Natural killer cell (primary cell): Measurements from ENCODE around the gene NHEJ1. TPM values are rescaled to one million over a fixed set of nuclear protein-coding genes. Genes with fewer than 3 reads are reported as not detected.

Experiments used
- ATAC-seq, 3 donors: fragments of 150-1000 bp in 2 of 3; fragments of 200-7000 bp in 1 of 3; cut with Tn5 transposase; 1 replicate in 1 of 3; 2 replicates in 2 of 3; pipeline ENCODE4 v1.10.0; 2021; ENCODE audit warnings: mild to moderate bottlenecking in 2 of 3, moderate library complexity in 2 of 3
- DNase-seq, 2 donors: peaks; one replicate each; pipeline versions ENCODE4 v3.0.0 to v3.0.0-alpha.2; 2013 to 2021; ENCODE audit warnings: mixed read lengths in 1 of 2
- H3K27ac ChIP-seq: one replicate; pipeline ENCODE4 v1.5.1; 2013; ENCODE audit warnings: mild to moderate bottlenecking, low read length
- H3K27me3 ChIP-seq: one replicate; pipeline ENCODE4 v1.6.1; 2013; ENCODE audit warnings: low read length; ENCODE audit not compliant: control insufficient read depth, insufficient read depth
- H3K36me3 ChIP-seq: one replicate; pipeline ENCODE4 v1.6.1; 2013; ENCODE audit warnings: low read length; ENCODE audit not compliant: control insufficient read depth, insufficient read depth
- H3K4me1 ChIP-seq: one replicate; pipeline ENCODE4 v1.6.1; 2013; ENCODE audit warnings: low read length; ENCODE audit not compliant: control insufficient read depth, insufficient read depth
- H3K4me3 ChIP-seq: one replicate; pipeline ENCODE4 v1.5.1; 2013; ENCODE audit warnings: low read length
- H3K9me3 ChIP-seq: one replicate; pipeline ENCODE4 v1.6.1; 2013; ENCODE audit warnings: low read length; ENCODE audit not compliant: control insufficient read depth, insufficient read depth
- H3K27ac Mint-ChIP-seq, 2 donors: one replicate each; pipeline ENCODE4 v1.8.0; 2022; ENCODE audit warnings: mild to moderate bottlenecking in 2 of 2, mixed read lengths in 2 of 2, moderate library complexity in 1 of 2
- H3K27me3 Mint-ChIP-seq, 2 donors: one replicate each; pipeline ENCODE4 v1.8.0; 2022; ENCODE audit warnings: low read depth in 2 of 2, mixed read lengths in 2 of 2
- H3K36me3 Mint-ChIP-seq: one replicate; pipeline ENCODE4 v1.8.0; 2022; ENCODE audit warnings: mixed read lengths
- H3K4me1 Mint-ChIP-seq, 2 donors: one replicate each; pipeline ENCODE4 v1.8.0; 2022; ENCODE audit warnings: mixed read lengths in 2 of 2
- H3K4me3 Mint-ChIP-seq: one replicate; pipeline ENCODE4 v1.8.0; 2022; ENCODE audit warnings: mild to moderate bottlenecking, moderate library complexity, mixed read lengths
- H3K9me3 Mint-ChIP-seq, 2 donors: one replicate each; pipeline ENCODE4 v1.8.0; 2022; ENCODE audit warnings: mixed read lengths in 2 of 2
- WGBS: methylation state at CpG from one replicate; pipeline ENCODE4 v1.1.7; 2013; ENCODE audit warnings: missing lambda C conversion rate; ENCODE audit not compliant: insufficient coverage; 5-methylcytosine and 5-hydroxymethylcytosine counted together
- intact Hi-C: fragments of 100-400 bp; cut with micrococcal nuclease; formaldehyde crosslinking; loops from one replicate; pipeline ENCODE4 v1.14.2; 2022
- total RNA-seq, 4 donors: library from RNA; stranded (reverse); fragments of 120-200 nt in 1 of 4; gene quantifications; one replicate each; pipeline versions ENCODE4 v1.2.3 to v1.2.4, GENCODE V29; 2013 to 2022
- TF ChIP-seq, protein P1 (sequence below): fragments of 200-600 bp; IDR thresholded peaks from one replicate; pipeline ENCODE4 v1.8.0; 2022; ENCODE audit warnings: antibody characterized with exemption

NHEJ1 gene
- total RNA-seq, 3 donors from 2014 or later (not counting 1 experiment from before 2014, with no cell fraction given) = 9.9 to 12.7 (median 11.0) TPM

DNA sequence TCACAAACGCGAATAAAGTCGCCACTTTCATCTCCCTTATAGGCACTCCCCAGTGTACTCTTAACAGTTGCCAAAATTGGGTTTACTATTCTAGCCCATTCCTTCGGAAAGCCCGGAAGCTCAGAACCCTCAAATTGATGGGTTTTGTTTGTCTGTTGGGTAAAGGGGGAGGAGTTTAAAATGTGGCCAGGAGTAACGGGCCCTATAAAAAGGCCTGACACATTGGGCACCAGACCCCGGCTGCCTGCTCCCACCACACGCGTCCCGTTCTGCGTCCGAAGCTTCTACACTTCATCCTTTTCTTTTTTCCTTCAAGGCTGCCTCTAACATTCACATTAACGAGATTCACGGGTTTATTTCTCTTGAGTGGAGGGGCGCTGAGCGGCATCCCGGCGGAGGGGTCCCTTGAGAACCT is 837 bp downstream of the NHEJ1 start:
- Histone ChIP-seq H3K9me3 (no peaks in the 10 kb centered on the region), H3K4me1 (peaks cover 13% of the 10 kb centered on the region), H3K27ac (peak overlapping the region; percentile 80), H3K27me3 (no peaks in the 10 kb centered on the region), H3K4me3 (peak overlapping the region; percentile 76), H3K36me3 (peaks cover 16% of the 10 kb centered on the region)
- 20% methylated on average over 18 of the region's 18 CpGs for WGBS
- intact Hi-C loops = loop anchor here (1.0 to 2.0 kb wide), 7 partner anchors 19 to 139 kb away; partner anchors contain the start of genes ABCB6, DNAJB2, RETREG2 and TUBA4A
- Mint-ChIP-seq H3K36me3 (no peaks in the 10 kb centered on the region), H3K4me3 (peak overlapping the region; percentile 95), H3K27me3 (no peaks in the 10 kb centered on the region), H3K4me1 (peaks cover 16 to 31% of the 10 kb centered on the region in 2 donors), H3K9me3 (no peaks in the 10 kb centered on the region), H3K27ac (peak overlapping the region; percentile 92 to 94)
- DNase-seq = no peak
- no peak for ATAC-seq
- TF ChIP-seq, protein P1, sequence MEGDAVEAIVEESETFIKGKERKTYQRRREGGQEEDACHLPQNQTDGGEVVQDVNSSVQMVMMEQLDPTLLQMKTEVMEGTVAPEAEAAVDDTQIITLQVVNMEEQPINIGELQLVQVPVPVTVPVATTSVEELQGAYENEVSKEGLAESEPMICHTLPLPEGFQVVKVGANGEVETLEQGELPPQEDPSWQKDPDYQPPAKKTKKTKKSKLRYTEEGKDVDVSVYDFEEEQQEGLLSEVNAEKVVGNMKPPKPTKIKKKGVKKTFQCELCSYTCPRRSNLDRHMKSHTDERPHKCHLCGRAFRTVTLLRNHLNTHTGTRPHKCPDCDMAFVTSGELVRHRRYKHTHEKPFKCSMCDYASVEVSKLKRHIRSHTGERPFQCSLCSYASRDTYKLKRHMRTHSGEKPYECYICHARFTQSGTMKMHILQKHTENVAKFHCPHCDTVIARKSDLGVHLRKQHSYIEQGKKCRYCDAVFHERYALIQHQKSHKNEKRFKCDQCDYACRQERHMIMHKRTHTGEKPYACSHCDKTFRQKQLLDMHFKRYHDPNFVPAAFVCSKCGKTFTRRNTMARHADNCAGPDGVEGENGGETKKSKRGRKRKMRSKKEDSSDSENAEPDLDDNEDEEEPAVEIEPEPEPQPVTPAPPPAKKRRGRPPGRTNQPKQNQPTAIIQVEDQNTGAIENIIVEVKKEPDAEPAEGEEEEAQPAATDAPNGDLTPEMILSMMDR = no peak

DNA sequence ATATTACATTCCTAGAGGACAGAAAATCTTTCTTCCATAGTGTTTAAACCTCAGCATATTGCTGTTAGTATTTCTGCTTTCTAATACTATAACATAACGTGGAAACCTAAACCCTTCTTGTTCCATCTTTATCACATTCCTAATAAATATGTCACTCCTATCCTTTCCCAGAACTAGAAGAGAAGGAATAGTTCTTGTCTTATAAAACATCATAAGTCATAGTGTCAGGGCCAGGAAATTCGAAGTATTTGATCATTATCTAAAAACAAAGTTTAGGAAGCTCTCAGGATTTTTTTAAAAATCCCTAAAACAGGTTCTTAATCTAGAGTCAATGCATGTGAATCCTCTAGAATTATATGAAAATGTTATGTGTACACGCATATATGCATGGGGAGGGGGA is 2.0 kb downstream of the NHEJ1 start:
- H3K4me1 Mint-ChIP-seq = peaks cover 16 to 31% of the 10 kb centered on the region in 2 donors
- no peak overlapping the region for H3K27ac ChIP-seq
- H3K27me3 Mint-ChIP-seq = no peaks in the 10 kb centered on the region
- no CpG with 5 or more reads among the region's 3 CpGs for WGBS
- H3K4me3 Mint-ChIP-seq = peak overlapping the region; percentile 56
- ATAC-seq = no peak
- DNase-seq = no peak
- H3K36me3 ChIP-seq = peaks cover 25% of the 10 kb centered on the region
- H3K4me3 ChIP-seq = no peak overlapping the region
- TF ChIP-seq, protein P1 = no peak
- no peaks in the 10 kb centered on the region for H3K27me3 ChIP-seq
- H3K4me1 ChIP-seq = peaks cover 13% of the 10 kb centered on the region
- intact Hi-C loops = no loop called here
- H3K9me3 Mint-ChIP-seq = no peaks in the 10 kb centered on the region
- H3K27ac Mint-ChIP-seq = no peak overlapping the region
- no peaks in the 10 kb centered on the region for H3K36me3 Mint-ChIP-seq
- no peaks in the 10 kb centered on the region for H3K9me3 ChIP-seq

GRCh38 chr2:219158025-219158424 is 2.6 kb downstream of the NHEJ1 start:
- H3K9me3 ChIP-seq = no peaks in the 10 kb centered on the region
- no peaks in the 10 kb centered on the region for H3K36me3 Mint-ChIP-seq
- 96% methylated on average over 4 of the region's 4 CpGs for WGBS
- H3K4me1 Mint-ChIP-seq = peaks cover 16 to 31% of the 10 kb centered on the region in 2 donors
- intact Hi-C loops = no loop called here
- H3K27me3 ChIP-seq = no peaks in the 10 kb centered on the region
- H3K4me1 ChIP-seq = peaks cover 13% of the 10 kb centered on the region
- no peaks in the 10 kb centered on the region for H3K9me3 Mint-ChIP-seq
- no peak for DNase-seq
- no peak overlapping the region for H3K4me3 Mint-ChIP-seq
- H3K27ac ChIP-seq = no peak overlapping the region
- no peak overlapping the region for H3K27ac Mint-ChIP-seq
- no peaks in the 10 kb centered on the region for H3K27me3 Mint-ChIP-seq
- ATAC-seq = no peak
- TF ChIP-seq, protein P1 = no peak
- H3K4me3 ChIP-seq = no peak overlapping the region
- peaks cover 29% of the 10 kb centered on the region for H3K36me3 ChIP-seq

GRCh38 chr2:219157396-219157795 is 3.2 kb downstream of the NHEJ1 start:
- intact Hi-C loops = no loop called here
- Histone ChIP-seq H3K4me1 (peaks cover 13% of the 10 kb centered on the region), H3K36me3 (peaks cover 29% of the 10 kb centered on the region), H3K27ac (no peak overlapping the region), H3K9me3 (no peaks in the 10 kb centered on the region), H3K27me3 (no peaks in the 10 kb centered on the region), H3K4me3 (no peak overlapping the region)
- DNase-seq (no peak), ATAC-seq (no peak)
- Mint-ChIP-seq H3K9me3 (no peaks in the 10 kb centered on the region), H3K27me3 (no peaks in the 10 kb centered on the region), H3K27ac (no peak overlapping the region), H3K4me1 (peaks cover 16 to 31% of the 10 kb centered on the region in 2 donors), H3K4me3 (no peak overlapping the region), H3K36me3 (no peaks in the 10 kb centered on the region)
- TF ChIP-seq, protein P1 = no peak
- 93% methylated on average over 7 of the region's 8 CpGs for WGBS
